ENCODE measurements around the gene CCR5AS.

DNA sequence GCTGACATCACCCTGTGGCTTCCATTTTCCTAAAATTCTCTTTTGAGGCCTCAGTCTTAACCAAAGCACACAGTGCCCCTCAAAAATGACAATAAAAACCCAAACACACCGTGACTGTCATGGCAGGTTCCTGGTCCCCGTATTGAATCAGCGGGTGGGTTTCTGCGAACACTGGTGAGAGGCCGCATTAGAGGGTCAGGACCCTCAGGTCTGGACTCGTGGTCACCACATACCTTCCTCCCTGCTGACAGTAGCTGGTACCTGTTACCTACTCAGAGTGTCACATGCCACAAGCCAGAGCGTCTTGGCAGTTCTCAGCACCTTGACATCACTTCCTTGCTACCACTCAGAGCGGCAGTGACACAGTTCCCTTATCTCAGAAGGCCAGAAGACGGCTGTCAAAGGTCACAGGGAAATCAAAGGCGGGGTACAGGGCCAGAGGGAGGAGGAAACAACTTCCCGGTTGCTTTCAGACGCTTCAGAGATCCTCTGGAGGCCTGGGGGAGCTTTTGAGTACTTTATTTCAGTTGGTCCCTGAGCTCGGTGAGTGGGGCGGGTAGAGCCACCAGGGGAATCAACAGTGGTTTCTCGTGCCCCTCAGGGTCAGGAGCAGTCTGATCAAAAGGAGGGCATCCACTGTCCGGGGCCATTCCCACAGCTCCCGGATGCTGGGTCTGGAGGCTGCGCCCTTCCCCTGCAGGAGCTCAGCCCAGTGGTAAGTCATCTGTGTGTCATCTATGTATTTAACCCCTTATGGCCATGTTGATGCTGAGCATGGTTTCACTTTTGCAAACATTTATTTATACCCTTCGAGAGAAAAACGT, at the start of gene CCR5AS, which contains the start of gene CCRL2:
- TF ChIP-seq POLR2A (IDR thresholded peaks at IDR 0.05) (peak in 2 of 3 donors; percentile 33 to 63), CTCF (IDR thresholded peaks at IDR 0.05) (no peak)
